IPS DF 4.7 (cell line): ENCODE results near the gene MX2.

Experiments used
- DNase-seq: peaks from one replicate; pipeline ENCODE4 v3.0.0-alpha.2; 2013; ENCODE audit warnings: low spot score; ENCODE audit errors: extremely low read depth

MX2 gene

DNA sequence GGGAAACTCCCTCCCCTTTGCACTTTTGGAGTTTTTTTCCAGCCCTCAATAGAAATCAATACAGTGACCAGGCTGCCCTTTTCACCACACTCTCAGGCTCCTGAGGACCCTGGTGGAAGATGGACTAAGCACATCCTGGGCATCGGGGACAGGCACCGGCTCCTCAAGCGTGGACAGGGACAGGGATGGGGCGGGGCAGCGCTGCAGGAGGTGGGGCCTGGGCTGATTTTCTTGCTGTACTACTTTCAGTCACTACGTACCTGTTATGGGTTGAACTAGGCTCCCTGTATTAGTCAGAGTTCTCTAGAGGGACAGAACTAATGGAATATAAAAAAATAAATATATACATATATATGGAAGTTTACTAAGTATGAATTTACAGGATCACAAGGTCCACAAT, 2.5 kb downstream of the MX2 start:
- no peak for DNase-seq

DNA sequence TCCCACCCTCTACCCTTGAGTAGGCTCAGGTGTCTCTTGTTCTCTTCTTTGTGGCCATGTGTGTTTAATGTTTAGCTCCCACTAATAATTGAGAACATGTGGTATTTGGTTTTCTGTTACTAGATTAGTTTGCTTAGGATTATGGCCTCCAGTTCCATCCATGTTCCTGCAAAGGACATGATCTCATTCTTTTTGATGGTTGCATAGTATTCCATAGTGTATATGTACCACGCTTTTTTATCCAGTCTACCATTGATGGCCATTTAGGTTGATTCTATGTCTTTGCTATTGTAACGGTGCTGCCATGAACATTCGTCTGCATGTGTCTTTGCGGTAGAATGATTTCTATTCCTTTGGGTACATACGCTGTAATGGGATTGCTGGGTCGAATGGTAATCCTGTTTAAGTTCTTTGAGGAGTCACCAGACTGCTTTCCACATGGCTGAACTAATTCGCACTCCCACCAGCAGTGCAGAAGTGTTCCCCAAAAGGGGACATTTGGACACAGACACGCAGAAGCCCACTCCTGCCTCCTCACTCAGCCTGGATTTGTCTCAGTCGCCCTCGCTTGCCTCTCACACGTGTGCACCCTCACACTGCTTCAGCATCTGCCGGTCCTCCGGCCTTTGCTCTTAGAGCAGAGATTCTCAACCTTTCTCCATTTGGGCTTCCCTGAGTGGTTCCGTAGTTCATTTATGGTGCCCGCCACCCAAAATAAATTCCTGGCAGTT, 3.7 kb downstream of the MX2 start:
- DNase-seq: no peak

DNA sequence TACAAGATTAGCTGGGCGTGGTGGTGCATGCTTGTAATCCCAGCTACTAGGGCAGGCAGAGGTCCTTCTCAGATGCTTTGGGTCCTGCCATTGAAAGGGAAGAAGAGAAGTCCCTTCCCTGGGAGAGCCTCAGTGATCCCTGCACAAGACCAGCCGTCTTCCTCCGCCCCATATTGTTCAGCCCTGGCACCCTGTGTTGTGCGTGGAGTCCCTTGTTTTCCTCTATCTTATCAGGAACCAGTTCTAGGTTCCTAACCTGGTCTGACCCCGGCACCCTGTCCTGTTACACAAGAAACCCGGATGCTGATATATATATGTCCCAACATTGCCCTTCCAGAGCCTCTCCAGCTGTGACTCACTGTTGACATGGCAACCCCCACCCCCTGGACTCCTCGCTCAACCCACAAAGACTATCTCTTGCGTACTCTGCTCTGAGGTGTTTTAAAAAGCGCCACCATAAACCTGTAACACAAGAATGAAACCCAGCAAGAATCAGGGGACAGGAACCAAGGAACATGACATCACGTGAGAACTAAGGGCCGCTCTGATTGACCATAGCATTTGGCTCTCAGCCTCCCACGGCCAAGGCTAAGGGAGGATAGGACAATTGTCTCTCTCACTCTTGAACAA, 4.8 kb downstream of the MX2 start:
- no peak for DNase-seq

DNA sequence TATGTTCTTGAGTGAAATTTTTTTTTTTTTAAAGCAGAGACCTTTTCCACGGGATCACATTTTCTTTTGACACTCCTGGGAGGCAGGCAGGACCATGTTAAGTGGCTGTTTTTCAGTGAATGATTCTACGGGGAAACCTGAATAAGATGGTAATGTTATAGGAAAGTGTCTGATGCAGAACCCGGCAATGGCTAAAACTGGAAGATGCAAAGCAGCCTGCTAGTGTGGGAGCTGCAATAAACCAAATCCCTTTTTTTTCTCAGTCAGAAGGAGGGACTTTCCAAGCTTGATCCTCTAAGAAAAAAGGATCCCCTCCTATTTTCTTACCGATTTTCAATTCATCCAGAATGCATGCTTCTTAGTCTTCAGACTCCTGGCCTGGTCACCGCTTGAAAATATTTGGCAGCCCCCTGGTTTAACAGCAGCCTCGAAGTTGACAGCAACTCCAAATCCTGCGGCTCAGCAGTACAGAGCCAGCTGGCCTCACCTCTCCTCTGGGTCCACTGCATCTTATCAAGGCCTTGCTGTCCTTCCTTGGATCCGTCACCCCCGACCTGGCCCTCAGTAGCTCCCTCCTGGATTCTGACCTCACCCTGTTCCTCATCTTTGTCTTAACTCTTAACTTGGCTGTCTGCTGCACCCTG, 5.6 kb downstream of the MX2 start:
- no peak for DNase-seq

DNA sequence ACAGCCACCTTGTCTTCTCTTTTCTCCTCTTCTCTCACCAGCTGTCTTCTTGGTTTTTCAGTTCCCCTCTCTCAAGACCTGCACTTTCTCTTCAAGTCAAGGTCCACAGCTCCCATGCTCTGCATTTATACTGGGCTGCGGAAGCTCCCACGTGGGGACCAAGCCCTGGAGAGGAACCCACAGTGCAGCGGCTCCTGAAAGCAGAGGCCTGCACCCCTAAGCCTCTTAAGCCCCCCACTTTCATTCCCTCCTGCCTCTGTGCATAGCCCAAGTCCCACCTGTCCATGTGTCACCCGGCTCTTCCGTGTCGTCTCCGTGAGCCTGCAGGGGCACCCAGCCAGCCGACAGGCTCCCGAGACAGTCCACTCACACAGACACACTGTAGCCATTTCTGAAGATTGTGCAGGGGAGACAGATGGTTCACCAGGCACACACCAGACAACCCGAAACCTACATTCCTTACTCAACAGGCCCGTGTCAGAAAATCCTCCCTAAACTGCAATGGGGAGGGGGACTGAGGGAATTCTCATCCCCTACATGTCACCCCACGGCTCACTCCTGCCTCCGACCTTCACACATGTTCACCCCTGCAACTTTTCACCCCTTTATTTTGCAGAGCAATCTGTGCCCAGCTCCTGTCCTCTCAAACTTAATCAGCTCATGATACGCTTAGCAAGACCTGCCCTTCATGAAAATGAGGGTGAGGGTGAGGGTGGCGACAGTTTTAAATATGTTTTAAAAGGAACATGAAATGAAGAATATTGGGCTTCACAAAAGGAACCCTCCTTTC, 6.3 kb downstream of the MX2 start:
- DNase-seq: no peak

DNA sequence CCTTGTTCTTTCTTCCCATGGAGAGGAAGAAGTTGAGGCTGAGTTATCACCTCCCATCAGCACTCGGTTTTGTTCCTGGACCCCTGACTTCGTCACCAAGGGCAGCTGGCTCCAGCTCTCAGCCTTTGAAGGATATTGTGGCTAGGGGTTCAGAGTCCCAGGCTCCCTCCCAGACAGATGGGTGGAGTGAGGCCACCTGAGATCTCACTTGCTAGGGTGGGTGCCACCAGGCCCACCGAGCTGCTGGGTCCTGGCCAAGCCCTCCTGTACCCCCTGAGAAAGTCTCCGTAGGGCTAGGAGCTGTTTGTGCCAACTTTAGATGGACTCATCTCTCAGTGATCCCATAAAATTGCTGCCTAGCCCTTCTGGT, 6.9 kb downstream of the MX2 start:
- DNase-seq: no peak

DNA sequence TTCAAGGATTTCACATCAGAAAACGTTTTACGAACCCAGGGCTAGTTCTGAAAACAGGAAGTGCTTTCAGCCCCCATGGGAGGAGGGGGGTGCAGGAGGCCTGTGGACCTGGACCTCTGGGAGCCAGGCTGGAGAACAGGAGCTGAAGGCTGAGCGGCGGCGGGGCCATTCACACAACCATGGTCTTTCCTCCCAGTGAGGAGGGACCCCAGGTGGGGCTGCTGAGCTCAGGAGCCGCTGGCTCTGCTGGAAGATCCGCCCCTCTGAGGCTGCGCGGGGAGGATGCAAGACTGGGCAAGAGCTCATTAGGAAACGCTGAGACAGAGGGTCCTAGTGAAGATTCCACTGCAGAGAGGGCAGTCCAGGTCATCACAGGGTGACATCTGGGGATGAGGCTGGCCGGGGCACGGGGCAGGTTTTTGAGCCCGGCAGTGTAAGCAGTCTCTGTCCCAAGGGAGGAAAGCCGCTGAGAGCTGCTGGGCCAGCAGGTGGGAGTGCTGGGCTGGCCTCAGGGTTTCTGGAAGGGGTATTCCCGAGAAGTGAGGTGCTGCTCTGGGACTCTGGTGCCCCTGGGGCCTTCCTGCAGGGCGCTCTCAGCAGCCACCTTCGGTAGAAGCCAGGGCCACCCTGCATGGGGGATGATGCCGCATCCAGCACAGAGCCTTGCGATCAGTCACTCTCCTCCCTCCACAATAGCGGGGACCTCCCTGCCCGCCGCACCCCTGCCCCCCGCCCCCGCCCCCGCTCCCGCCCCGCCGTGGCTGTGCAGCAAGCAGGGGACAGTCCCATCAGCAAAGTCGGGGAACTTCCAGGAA, 7.5 kb downstream of the MX2 start:
- no peak for DNase-seq

DNA sequence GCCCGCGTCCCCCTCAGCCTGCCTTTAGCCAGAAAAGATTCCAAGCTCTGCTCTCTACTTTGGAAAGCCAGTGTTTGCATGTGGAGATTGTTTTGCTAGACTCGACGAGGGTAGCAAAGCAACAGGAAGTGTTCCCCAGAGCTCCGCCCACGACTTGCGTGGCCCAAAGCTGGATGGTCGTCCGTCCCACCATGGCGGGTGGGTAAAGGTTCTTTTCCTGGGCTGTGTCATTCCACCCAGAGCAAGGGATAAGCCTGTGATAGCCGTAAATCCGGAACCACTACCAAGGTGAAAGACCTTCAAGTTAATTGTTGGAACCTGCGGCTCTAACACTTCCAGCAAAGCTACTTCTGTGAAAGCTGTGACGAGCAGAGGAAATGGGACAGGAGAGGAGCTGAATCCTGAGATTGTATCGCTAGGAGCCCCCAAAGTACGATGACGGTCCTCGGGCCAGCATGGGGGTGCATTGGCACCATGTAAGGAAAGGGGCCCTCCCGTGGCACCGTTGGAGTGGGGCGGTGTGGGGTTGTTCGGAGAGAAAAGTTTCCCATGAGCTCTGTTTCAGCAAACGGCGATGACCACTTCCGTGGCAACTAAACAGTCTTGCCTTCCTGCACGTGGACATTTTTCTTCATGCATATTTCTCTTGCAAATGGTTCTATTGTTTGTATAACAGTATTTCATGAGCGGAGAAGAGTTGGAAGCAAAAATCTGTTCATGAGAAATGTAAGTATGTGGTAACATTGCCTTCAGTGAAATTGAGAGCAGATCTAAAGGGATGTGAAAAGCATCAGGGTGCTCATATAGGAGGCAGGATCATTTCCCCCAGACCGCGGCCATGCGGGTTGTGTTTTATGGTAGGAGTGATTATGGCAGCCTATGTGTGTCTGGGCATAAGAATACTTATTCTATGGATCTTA, 8.4 kb downstream of the MX2 start:
- no peak for DNase-seq

DNA sequence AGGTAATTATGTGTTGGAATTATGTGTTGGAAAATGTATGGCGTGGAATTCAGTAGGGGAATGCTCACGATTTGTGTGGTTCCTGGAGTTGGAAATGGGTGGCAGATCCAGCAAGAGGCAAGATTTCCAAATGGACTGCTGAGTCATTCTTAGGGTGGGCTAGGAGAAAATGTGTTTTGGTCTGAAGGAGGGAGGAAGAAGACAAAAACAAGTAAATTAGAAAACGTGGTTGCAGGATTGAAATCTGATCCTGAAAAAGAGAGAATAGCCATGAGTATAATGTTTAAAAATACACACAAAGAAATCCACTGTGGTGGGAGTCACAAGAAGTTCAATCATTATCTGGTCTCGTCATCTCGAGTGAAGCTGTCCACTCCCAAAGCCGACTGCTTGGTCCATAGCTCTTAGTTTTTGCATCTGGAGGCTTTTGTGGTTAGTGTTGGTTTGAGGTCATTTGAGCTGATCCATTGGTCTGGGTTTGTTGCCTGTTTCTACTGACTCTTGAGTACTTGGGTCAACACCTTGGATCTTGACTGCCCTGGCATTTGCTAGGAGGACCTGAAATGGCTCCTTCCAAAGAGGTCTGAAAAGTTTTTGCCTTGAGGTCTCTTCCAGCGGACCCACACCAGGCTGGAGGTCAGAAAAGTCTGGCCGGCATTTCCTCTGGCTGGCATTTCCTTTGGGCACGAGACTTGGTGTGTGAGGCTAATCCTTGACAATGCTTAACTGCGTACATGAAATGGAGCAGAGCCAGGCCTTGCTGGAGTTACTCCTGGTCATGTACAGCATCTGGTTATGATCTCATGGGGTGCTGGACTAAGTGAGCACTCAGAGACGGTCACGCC, 9.2 kb downstream of the MX2 start:
- no peak for DNase-seq

DNA sequence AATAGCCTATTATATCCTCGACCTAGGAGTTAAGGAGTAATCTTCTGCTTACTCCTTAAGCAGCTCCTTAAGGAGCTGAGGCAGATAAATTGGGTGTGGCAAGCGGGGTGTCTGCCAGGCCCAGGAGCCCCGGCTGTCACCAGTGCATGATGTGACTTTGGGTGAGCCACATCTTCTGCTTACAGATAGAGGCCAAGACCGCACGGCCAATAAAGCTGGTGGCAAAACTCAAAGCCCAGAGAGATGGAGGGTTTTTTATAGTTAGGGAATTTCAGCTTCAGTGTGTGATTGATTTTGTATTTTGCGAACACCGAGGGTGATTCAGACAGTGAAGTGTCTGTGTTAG, 9.8 kb downstream of the MX2 start:
- no peak for DNase-seq

DNA sequence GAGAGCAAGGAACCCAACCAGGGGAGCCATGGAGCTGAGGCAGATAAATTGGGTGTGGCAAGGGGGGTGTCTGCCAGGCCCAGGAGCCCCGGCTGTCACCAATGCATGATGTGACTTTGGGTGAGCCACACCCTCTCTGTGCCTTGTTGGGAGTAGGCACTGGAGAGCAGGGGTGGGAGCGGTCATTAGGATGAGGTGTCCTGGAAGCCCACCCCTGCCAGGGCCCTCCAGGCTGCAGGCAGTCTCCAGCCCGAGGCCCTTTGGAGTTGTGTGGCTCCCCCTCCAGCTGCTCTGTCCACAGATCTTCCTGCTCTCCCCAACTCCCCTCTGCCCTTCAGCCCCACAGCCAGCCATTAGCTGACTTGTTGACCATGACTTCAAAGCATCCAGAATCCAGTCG, 11.4 kb downstream of the MX2 start:
- DNase-seq: no peak

DNA sequence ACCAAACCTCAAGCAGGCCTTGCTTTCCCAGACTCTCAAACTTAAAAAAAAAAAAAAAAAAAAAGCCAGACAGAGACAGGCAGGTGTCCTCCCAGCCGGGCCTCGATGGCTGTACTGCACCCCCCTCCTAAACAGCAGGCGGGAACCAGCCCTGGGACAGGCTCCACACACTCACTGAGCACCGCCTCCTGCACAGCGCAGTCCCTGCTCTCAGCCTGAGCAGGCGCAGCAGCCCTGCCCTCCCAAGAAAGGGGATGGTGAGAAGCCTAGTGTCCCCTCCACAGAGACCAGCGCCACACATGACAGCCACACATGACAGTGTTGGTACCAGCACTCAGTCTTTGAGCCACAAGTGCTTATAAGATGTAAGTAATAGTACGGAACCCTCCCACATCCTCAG, 11.9 kb downstream of the MX2 start:
- no peak for DNase-seq

DNA sequence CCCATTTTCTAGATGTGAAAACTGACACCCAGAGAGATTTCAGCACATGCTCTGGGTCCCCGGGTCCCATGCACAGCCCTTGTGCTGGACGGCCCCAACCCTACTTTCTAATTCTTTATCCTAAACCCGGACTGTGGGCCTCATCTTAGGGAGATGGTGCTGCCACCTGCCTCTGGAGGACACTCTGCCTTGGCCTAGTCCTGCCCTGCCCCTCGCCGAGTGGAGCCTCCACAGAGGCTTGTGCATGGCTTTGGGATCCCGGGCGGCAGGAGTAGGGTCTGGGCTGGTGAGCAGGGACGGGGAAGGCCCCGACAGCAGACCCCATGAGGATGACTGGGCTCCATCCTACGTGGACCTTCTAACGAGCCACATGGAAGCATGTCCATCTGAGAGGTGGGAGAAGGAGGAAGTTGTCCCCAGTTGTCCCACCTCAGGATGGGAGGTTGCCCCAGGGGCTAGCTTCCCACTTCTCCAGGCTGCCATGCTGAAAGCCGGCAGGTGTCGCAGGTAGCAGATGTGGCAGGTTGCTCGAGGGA, 12.4 kb downstream of the MX2 start:
- DNase-seq: no peak

DNA sequence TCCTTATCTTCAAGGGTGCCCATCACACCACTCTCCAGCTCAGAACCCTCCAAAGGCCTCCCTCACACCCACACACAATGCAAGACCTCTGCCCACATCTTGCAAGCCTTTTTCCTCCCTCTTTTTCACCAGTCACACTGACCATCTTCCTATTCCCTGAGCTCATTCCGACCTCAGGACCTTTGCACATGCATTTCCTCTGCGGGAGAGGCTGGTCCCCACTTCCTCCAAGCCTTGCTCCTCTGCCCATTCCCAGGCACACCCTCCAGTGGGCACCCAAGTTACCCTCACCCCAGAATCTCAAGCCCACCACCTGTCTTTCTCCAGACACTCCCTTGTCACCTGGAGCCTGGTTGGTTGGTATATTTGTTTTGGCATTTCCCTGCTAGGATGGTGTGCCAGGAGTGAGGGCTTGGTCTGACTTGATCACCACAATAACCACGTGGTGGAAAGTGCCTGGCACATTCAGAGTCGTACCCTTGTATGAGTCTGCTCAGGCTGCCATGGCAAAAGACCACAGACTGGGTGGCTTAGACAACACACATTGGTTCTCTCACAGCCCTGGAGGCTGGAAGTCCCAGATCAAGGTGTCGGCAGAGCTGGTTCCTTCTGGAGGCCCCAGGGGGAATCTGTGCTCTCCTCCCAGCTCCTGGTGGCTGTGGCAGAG, 13.2 kb downstream of the MX2 start:
- no peak for DNase-seq

DNA sequence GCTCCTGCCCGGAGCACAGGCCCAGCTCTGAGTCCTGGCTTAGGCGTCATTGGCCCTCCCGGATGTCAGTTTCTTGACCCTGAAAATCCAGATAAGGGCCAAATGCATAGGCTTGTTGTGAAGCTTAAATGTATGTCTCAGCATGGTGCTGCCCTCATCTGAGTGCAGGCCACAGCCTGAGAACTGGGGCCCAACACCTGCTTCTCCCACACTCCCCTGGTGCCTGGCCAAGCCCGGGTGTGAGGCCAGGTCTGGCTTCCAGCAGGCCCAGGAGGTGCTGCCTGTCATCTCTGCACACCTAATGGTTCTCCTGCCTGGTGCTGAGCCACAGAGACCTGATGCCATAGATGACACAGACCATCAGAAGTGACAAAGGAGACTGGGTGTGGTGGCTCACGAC, 14.0 kb downstream of the MX2 start:
- DNase-seq: no peak

DNA sequence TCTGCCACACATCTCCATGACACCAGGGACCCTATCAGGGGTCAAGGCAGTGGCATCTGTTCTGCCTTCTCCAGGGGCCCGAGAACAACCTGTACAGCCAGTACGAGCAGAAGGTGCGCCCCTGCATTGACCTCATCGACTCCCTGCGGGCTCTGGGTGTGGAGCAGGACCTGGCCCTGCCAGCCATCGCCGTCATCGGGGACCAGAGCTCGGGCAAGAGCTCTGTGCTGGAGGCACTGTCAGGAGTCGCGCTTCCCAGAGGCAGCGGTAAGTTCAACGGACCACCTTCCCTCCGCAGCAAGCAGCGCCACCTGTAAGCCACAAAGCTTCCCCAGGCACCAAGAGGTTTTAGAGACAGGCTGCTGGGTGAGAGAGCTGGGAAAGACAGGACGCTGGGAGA, 15.9 kb downstream of the MX2 start:
- DNase-seq: no peak

DNA sequence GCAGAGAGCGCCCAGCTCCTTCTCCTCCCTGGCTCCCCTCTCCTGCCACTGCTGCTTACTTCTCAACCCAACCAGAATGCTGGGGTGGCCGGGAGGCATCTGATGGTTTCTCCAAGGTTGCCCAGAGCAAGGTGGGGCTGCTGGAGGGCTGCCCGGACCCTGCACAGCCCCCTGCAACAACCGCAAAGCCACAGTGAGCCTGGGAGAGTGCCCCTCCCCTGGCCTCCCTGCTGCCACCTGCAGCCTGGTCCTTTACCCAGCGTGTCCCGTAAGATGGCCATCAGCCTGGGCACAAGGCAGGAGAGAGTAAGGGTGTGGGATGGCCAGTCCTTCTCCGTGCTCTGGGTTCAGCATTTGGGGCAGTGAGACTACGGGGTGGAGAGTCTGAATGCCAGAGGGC, 17.0 kb downstream of the MX2 start:
- no peak for DNase-seq

DNA sequence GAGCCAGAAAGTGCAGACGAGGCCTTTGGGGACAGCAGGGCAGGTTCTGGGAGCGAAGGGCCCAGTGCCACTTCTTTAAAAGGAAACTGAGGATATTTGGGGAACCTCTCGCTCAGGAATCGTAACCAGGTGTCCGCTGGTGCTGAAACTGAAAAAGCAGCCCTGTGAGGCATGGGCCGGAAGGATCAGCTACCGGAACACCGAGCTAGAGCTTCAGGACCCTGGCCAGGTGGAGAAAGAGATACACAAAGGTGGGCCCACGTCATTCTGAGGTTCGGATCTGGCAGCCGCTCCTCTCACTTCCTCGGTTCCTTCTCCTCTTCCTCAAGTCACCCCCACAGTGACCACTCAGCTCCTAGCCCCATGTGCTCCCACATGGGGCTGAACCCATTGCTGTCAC, 18.1 kb downstream of the MX2 start:
- no peak for DNase-seq

DNA sequence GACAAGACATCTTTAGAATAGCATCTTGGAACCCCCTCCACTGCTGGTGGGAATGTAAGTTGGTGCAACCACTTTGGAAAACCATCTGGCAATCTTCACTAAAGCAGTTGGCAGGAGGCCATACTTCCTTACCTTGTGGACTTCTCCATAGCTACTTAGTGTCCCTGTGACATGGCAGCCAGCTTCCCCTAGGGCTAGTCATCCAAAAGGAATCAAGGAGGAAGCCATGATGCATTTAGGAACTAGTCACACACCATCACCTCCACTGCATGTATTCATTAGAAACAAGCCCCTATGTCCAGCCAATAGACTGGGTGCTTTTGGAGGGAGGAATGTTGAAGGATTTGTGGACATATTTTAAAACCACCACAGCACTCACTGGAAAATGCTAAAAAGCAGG, 19.9 kb downstream of the MX2 start:
- DNase-seq: no peak
